Stimulated activated CD4-positive, alpha-beta T cell treated with anti-CD3 and anti-CD28 coated beads, Interleukin-1b, Interleukin-23, amount 100 ng/mL, for 4 hours (primary cell): ENCODE data around the gene POP4.
A peak's percentile ranks its signal among the peaks of the same experiment; 100 is the strongest.
"Not testable (repeated sequence)": the region's sequence is repeated elsewhere in the genome, so short reads cannot be mapped to it uniquely, and the experiment has no call there.

Source experiments
- DNase-seq, 2 donors: peaks; one replicate each; pipeline ENCODE4 v3.0.0-alpha.2; 2020; ENCODE audit warnings: low read depth in 2 of 2

Gene POP4

DNA sequence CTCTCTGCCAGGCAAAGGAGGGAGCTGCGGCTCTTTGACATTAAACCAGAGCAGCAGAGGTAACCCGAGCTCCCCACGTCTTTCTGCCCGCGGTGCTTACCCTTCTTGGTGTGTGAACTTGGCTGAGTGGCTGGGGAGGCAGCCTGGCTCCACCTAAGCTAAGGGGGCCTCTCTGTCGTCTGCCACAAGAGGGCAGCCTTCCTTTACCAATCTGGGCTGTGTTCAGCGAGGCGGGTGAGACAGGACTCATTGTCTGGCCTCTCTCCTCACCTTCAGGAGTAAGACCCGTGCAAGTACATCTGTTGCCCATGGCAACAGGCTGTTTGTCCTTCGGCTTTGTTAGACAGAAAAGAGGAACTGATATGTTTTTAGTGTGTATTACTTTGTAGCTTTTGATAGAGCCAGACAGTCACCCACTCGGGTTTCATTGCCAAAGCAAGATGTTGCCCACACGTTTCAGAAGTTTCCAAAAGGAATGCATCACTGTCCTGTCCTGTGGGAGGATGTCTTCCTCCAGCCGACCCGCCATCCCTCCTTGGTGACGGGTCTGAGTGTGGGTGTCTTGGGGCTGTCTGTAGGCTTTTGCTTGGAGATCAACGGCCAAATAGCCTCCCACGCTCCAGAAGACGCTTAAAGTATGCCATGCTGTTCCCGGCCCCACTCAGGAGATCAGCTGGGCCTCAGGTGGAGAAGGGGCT is 4.6 kb downstream of the POP4 start:
- peak; percentile 72 to 84 for DNase-seq

DNA sequence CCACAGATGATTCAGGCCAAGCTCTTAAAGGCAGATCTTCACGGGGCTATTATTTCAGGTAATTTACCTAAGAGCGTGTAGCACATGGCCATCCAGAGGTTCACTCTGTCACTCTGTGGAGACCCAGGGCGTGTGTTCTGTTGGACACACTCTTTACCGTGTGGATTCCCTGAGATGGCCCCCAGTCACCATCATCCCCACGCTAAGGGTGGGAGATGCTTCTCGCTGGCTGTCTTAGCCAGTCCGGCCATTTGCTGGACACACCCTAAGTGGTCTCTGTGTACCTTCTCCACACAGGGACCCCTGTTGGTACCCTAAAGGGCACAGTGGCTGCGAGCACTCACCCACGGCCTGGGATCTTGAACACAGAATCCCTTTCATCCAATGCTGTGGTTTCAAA is 6.0 kb downstream of the POP4 start:
- DNase-seq, result no peak

DNA sequence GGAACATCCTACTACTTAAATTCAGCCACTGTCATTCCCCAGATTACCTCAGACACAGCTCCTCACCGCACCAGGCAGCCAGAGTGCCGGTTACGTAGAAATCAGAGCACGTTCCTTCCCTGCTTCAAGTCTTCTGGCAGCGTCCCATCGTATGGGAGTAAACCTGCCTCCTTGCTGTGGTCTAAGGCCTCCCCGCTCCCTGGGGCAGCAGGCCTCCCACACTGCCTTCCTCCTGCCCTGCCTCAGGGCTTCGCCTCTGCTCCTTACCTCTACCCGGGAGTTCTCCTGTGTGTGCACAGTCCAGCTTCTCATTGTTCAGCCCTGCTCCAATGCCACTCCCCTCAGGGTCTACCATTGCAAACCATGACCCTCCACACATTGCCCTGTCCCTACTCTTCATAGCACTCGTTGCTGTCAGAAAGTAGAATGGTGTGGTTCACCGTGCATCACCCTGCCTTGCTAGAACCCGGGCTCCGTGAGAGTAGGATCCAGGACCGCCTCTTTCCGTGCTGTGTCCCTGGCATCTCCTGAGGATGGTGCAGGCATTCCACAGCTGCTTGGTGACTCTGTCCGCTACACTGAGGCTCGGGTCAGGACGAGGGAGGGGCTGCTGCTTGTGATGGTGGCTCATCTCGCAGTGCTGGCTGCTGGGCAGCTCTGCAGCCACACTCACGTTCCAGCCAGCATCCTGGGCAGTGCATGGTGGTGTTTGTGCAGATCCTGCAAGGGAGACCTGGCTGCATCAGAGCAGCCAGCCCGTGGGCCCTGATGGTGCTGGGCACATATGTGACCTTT is 6.9 kb downstream of the POP4 start:
- no peak for DNase-seq

DNA sequence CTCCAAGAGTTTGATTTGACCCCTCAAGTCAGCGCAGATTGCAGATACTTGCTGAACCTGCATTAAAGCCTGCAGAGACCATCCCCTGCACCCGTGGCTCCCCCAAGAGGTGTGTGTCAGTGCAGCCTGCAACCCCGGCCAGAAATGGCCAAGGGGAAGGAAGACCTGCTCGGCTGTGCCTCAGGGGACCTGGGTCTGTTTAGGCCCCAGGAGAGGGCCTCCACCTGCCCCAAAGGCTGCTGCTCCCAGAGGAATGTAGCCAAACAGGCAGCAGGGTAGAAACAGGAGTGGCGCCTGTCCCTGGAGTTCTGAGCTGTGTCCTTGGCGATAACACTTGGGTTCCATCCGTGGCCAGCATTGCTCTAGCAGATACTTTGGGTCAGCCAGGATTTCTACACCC is 8.0 kb downstream of the POP4 start:
- no peak for DNase-seq

DNA sequence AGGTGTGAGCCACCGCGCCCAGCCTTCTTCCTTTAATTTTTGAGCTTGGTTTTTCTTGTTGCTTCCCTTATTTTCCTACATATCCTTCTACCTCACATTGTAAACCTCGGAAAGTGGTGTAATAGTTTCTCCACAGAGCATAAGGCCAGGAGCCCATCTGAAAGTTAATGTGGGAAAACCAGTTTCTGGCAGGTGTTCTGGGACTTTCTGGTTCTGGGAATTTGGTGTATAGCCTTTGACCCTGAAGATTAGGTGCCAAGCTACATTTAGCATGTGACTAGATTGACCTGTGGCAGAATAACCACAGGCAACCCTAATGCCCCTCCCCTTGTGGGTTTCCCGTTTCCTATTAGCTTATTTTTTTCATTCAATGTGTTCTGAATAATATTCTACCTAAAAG is 8.7 kb downstream of the POP4 start:
- no peak for DNase-seq

DNA sequence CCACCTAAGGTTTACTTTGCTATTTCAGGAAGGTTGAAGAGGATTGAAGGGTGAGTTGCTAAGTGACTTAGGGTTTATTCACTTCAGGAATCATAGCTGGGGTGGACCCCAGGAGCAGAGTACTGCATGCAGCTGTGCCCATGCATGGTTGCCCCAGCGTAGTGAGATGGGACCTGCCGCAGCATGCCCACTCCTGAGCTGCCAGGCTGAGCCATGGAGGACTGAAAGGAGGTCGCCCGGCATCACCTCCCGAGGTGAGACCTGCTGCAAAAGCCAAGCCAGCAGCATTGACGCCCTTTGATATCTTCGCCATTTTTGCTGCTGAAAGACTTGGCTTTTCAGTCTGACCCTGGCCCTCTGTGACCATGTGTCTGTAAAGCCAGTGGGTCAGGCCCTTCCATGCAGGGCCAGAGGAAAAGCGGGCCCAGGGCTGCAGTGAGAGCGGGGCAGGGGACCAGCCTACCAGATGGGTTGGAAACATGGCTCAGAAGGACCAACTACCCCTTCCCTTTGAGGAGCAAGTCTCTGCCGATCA is 9.9 kb downstream of the POP4 start:
- DNase-seq, result no peak

DNA sequence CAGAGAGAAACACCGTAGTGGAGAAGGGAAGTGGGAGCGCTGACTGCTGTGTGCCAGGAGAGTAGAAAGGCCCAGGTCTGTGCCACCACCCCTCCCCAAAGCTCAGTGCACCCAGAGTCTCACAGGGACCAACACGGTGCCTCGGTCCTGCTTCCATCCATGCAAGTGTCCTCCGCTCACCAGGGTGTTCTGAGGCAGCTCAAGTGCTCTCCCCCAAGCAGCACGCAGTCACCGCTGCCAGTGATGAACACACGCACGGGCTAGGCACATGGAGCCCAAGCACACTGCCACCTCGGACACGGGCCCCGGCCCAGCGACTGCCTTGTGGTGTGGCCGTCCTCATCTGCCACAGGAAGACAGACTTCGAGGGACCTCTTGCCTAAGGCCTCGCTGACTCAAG is 10.5 kb downstream of the POP4 start:
- no peak for DNase-seq

DNA sequence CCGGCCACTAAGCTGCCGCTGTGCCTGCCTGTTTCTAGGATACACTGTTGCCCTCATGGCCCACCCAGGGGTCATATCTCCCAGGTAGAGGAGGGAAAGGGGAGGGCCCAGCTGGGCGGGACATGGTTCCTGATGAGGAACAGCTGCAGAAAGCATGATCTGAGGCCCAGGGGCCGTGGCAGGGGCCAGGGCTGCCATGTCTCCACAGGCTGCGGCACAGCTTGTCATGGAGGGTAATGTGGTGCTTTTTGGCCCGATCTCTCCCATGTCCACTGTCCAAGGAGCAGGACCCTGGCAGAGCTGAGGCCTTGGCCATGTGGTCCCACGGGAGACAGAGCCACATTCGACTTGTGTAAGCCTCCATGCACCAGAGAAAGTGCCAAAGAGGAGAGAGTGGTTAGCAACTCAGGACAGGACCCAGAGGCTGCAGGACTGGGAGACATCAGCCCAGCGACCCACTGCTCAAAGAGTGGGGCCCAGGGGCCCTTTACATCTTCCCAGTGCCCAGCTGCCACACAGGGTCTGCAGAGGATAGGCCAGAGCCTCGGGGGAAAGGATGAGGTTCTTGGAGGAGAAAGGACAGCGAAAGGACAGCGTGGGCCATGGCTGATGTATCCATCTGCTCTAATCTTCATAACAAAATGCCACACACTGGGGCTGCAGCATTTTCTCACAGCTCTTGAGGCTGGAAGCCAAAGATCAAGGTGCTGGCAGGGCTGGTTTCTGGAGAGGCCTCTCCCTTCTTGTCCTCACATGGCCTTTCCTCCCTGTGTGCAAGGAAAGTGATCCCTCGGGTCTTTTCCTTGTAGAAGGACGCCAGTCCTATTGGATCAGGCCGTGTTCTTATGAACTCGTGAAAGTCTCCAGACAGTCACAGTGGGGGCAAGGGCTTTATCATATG is 11.5 kb downstream of the POP4 start:
- DNase-seq, result no peak

DNA sequence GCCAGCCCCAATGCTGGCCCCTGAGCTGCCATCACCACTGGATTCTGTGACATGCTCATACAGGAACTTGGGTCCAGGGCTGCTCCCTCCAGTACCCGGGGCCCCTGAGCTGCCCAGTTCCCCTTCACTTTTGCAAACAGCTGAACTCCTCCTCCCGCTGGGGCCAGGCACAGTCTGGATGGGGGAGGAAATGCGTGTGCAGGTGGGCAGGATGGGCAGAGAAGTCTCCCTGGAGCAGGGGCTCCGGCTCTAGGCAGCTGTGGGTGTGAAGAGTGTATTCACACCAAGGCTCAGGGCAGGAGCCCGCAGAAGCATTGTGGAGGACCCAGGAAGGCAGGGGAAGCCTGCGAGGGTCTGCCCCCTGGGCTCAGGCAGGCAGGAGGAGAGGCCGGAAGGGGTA is 12.4 kb downstream of the POP4 start:
- DNase-seq, result no peak

DNA sequence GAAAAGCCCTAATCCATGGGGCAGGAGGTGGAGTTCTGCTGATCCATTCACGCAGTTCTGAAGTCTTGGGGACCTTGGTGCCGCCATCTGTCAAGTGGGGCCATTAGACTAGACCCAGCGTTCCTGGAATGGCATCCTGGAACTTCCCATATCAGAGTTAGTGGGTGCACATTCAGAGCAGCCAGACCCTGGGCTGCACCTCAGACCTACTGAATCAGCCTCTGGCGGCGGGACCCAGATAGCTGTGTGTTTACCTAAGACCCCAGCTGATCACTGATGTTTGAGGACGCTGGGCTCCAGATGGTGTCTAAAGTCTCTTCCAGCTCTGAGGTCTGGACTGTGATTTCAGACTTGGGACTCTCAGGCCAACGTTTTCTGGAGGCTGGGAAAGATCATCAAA is 12.8 kb downstream of the POP4 start:
- no peak for DNase-seq

DNA sequence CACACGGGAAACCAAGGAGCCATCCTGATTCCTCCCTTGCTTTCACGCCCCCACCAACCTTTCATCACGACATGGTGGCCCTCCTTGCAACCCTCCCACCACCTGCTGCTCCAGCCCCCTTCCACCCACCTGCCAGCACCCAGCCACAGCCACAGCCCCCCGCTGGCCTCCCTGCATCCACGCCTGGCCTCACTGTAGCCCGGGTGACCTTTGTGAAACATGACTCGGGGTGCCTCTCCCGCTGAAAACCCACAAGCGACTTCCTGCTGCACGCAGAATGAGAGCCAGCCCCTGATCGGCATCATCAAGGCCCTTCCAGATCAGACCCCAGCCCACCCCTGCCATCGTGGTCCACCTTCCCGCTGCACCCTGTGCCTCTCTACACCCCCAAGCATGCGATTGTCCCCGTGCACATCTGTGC is 14.9 kb downstream of the POP4 start:
- peak; percentile 18 to 22 for DNase-seq

DNA sequence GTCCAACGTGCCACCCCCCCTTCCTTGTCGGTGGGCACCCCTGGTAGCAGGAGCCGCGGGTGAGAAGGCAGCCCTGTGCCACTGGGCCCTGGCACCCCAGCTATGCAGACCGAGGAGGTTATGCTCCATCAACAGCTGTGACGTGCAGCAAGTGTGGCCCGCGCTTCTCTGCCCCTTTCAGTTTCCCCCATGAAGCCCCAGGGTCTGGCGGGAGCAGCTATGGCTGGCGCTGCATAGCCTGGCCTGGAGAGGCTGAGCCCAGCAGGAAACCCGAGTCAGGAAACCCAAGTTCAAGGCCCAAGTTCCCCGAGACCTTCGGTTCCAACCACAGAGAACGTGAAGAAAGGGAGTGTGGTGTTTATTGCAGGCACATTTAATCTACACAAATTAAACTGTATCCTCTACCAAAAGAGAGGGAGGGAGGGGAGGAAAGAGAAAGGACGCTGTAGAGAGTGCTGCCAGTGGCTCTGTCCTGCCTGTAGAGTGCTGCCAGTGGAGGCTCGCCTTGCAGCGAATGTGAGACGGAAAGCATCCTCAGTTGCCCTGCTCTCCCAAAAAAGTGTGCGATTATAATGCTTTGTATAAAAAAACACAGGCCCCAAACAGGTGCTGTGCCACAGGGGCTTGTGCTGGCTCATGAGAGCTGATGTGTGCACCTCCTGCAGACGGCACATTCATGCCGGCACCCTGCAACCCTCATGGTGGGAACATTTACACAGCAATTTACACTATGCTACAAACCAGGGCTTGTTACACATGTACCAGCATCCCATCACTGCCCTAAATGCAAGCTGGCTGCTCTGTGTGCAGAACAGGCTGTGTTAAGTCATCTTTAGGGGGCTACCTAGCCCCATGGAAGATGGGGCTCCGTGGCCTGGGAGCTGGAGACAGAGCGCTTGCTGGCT is 16.3 kb downstream of the POP4 start:
- DNase-seq, result peak in 1 of 2 donors; percentile 18

DNA sequence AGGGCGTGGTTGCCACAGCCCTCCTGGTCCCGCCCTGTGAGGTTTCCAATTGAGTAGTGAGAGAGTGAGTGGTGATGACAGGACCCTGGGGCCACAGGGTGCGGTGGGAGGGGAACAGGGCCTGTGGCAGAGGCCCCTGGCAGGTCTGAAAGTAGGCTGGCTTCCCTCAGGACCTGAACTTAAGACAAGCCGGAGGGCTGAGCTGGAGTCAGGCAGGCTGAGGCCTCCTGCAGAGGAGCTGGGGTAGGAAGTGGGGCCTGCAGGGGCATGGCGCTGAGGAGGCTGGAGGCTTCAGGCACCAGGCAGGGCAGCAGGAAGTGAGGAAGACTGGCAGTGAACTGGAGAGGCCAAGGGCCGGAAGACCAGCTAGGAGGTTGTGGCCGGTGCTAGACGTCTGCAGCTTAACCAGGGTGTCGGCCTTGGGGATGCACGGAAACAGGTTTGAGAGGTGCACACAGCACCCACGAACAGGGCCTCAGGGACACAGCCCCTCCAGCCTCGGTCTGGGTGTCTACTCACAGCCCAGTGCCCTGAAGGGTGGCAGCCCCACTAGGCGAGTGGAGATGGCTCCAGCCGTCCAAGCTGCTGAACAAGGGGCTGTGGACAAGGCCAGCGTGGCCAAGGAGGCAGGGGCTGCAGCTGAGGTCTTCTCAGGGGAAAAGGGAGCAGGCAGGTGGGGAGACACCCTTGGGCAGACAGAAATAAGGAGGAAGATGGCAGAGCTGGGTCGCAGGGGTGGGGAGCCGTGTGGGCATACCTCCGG is 17.8 kb downstream of the POP4 start:
- no peak for DNase-seq

DNA sequence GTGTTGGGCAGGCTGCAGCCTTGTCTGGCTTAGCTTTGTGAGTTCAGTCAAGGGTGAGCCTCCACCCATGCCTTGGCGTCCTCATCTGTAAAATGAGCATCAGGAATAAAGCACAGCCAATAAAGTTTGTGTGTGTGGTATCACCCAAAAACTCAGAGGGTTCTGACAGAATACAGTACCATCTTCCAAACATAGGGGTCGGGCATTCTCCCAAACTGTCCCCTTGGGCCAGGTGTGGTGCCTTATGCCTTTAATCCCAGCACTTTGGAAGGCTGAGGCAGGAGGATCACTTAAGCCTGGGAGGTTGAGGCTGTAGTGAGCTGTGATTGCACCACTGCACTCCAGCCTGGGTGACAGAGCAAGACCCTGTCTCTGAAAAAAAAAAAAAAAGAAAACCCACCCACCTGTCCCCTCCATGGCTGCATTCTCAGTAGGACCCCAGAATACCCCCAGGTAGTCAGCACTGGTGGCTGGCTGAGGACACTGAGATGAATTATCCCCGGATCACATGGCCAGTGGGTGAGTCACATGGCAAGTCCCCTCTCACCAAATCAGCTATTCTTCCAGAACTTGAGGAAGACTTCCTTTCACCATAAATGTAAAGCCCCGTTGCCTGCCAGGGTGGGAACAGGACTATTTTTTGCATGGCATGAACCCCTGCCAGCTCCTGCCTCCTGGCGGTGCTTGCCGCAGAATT is 18.6 kb downstream of the POP4 start:
- DNase-seq, result no peak

DNA sequence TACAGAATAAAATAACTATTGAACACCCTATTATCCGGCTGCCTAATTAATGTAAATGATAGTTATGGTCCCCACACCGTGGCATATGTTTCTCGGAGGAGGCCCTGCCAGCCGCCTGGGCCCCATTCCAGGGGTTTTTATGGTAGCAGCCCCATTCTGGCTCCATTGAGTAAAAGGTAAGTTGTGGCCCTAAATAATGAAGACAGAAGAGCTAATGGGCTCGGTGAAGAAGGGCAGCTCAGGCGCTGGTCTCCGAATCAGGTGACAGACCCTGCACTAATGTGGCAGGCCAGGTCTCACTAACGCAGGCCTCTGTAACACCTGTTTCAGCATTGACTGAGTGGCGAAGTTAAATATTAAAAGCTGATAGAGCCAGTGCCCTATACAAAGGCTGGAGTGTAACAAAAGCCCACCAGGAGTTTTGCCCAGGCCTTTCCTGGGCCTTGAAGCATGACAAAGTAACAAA is 19.1 kb downstream of the POP4 start:
- no peak for DNase-seq

DNA sequence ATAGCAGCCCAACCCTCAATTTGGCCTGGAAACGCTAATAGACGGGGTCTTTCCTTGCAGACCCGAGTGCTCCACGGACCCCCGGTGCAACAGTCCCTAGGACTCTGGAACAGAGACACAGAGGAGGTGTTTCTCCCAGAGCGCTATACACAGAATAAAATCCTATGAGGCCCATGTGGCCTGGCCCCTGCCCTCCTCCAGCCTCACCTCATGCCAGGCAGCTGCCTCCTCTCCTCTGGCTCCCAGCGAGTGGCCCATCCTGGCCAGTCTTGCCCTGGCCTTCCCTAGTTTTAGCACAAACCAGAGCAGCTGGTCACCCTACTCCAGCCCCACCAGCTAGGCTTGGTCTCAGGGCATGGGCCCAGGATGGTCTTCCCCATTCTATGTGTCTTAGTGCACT is 20.3 kb downstream of the POP4 start:
- DNase-seq, result no peak

DNA sequence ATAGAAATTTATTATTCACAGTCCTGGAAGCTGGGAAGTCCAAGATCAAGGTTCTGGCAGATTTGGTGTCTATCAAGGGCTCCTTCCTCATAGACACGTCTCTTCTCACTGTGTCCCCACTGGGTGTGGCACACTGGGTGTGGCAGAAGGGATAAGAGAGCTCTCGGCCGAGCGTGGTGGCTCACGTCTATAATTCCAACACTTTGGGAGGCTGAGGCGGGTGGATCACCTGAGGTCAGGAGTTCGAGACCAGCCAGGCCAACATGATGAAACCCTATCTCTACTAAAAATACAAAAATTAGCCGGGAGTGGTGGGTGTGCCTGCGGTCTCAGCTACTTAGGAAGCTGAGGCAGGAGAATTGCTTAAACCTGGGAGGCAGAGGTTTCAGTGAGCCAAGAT is 20.7 kb downstream of the POP4 start:
- not testable (repeated sequence) for DNase-seq

DNA sequence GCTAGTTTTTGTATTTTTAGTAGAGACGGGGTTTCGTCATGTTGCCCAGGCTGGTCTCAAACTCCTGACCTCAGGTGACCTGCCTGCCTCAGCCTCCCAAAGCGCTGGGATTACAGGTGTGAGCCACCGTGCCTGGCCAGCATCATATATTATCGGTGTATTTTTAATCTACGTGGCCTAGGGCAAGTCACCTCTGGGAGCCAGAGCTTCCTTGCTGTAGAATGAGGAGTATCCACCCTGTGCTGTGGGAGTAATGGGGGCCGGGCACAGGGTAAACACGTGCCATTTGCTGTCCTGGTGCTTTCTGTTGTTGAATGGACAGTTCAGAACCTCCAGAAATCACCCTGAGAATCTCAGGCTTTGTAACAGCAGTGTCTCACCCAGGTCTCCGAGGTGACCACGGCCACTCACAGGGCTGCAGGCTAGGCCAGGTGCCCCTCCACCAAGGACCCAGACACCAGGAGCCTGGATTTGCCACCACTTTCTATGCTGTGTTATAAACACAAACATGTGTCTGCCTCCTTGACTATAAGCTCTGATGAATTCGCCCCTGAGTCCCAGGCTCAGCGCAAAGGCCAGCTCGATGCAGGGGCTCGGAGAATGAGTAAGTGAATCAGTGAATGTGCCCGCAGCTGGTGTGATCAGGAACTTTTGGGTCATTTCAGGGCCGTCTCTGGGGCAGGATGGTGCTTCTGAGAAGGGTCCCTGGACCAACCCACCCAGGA is 22.7 kb downstream of the POP4 start:
- no peak for DNase-seq
